Measurements from ENCODE around the gene USP9X.

- TF ChIP-seq CTCF (IDR thresholded peaks at IDR 0.05 in 4 of 5, conservative IDR thresholded peaks at IDR 0.05 in 1 of 5) (no peak), POLR2A (IDR thresholded peaks at IDR 0.05) (no peak)
Observed at GRCh38 chrX:41245641-41246040, 160.4 kb downstream of the USP9X start.

Measured in gastrocnemius medialis (tissue), 4 donors.